ENCODE data around the gene OSBPL1A. TPM values are rescaled to one million over a fixed set of nuclear protein-coding genes. Genes with fewer than 3 reads are reported as not detected.

Gene OSBPL1A
- total and polyA plus RNA-seq, 2 donors from 2014 or later = 27.0 to 40.3 TPM

DNA sequence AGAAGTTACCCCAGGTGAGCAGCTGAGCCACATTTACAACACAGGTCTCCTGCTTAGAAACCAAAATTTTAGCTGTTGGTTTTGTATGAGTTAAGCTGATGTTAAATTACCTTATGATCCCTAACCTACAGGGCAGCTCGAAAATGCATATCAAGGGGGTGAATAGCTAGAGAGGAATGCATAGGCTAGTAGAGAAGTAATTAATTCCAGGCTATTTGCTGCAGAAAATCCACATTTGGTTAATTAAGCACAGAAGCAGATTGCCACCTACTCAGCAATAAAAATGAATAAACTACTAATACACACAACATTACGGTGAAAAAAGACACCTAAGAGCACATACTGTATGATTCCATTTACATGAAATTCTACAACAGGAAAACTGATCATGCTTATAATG is 91.4 kb downstream of the OSBPL1A start:
- intact Hi-C loops (cut with DNase I) = no loop called here
- H3K27ac ChIP-seq (ENCODE audit: low read depth in 2 of 2, low read length in 2 of 2) = no peak overlapping the region
- H3K4me3 ChIP-seq (ENCODE audit: low read length in 3 of 3) = no peak overlapping the region
- H3K9me3 ChIP-seq (ENCODE audit: control insufficient read depth in 2 of 3, insufficient read depth in 1 of 3, low read length in 3 of 3) = no peaks in the 10 kb centered on the region
- no peak for DNase-seq
- no peaks in the 10 kb centered on the region for H3K4me1 ChIP-seq (ENCODE audit: control insufficient read depth in 2 of 3, insufficient read depth in 2 of 3, low read depth in 1 of 3, low read length in 3 of 3)
- H3K9ac ChIP-seq (ENCODE audit: low read length in 3 of 3) = no peak overlapping the region
- H3K36me3 ChIP-seq (ENCODE audit: control insufficient read depth in 2 of 3, insufficient read depth in 3 of 3, low read length in 3 of 3) = no peaks in the 10 kb centered on the region
- TF ChIP-seq, protein P1, sequence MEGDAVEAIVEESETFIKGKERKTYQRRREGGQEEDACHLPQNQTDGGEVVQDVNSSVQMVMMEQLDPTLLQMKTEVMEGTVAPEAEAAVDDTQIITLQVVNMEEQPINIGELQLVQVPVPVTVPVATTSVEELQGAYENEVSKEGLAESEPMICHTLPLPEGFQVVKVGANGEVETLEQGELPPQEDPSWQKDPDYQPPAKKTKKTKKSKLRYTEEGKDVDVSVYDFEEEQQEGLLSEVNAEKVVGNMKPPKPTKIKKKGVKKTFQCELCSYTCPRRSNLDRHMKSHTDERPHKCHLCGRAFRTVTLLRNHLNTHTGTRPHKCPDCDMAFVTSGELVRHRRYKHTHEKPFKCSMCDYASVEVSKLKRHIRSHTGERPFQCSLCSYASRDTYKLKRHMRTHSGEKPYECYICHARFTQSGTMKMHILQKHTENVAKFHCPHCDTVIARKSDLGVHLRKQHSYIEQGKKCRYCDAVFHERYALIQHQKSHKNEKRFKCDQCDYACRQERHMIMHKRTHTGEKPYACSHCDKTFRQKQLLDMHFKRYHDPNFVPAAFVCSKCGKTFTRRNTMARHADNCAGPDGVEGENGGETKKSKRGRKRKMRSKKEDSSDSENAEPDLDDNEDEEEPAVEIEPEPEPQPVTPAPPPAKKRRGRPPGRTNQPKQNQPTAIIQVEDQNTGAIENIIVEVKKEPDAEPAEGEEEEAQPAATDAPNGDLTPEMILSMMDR (IDR thresholded peaks at IDR 0.05; ENCODE audit: borderline replicate concordance, extremely low read depth, insufficient read depth) = no peak
- FAIRE-seq = no peak
- H3K27me3 ChIP-seq (ENCODE audit: control insufficient read depth, insufficient read depth, low read length) = no peaks in the 10 kb centered on the region

DNA sequence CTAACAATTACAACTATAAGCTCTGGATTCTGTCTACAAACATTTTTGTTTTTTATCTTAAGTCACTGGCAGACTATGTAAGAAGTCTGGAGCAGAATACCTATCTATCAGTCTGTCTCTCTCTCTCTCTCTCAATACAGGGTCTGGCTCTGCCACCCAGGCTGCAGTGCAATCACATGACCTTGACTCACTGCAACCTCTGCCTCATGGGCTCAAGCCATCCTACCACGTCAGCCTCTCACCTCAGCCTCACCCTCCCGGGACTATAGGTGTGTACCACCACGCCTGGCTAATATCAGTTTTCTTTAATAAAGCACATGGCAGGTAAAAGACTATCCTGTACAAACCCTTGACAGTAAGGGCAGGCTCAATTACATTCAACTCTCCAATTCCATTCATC is 96.9 kb downstream of the OSBPL1A start:
- no peaks in the 10 kb centered on the region for H3K4me1 ChIP-seq (ENCODE audit: control insufficient read depth in 2 of 3, insufficient read depth in 2 of 3, low read depth in 1 of 3, low read length in 3 of 3)
- FAIRE-seq (no peak), DNase-seq (no peak)
- no peak overlapping the region for H3K4me3 ChIP-seq (ENCODE audit: low read length in 3 of 3)
- H3K9me3 ChIP-seq (ENCODE audit: control insufficient read depth in 2 of 3, insufficient read depth in 1 of 3, low read length in 3 of 3) = no peaks in the 10 kb centered on the region
- H3K27me3 ChIP-seq (ENCODE audit: control insufficient read depth, insufficient read depth, low read length) = no peaks in the 10 kb centered on the region
- TF ChIP-seq, protein P1 (IDR thresholded peaks at IDR 0.05; ENCODE audit: borderline replicate concordance, extremely low read depth, insufficient read depth) = no peak
- intact Hi-C loops (cut with DNase I) = no loop called here
- no peak overlapping the region for H3K9ac ChIP-seq (ENCODE audit: low read length in 3 of 3)
- H3K27ac ChIP-seq (ENCODE audit: low read depth in 2 of 2, low read length in 2 of 2) = no peak overlapping the region
- no peaks in the 10 kb centered on the region for H3K36me3 ChIP-seq (ENCODE audit: control insufficient read depth in 2 of 3, insufficient read depth in 3 of 3, low read length in 3 of 3)

DNA sequence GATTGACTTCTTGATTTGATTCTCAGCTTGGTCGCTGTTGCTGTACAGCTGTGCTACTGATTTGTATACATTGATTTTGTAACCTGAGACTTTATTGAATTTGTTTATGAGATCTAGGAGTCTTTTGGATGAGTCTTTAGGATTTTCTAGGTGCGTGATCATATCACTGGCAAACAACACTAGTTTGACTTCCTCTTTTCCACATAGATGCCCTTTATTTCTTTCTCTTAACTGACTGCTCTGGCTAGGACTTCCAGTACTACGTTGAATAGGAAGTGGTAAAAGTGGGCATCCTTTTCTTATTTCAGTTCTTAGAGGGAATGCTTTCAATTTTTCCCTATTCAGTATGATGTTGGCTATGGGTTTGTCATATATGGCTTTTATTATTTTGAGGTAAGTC is 101.3 kb downstream of the OSBPL1A start:
- intact Hi-C loops (cut with DNase I) = no loop called here
- H3K4me3 ChIP-seq (ENCODE audit: low read length in 3 of 3) = no peak overlapping the region
- no peaks in the 10 kb centered on the region for H3K27me3 ChIP-seq (ENCODE audit: control insufficient read depth, insufficient read depth, low read length)
- no peak overlapping the region for H3K27ac ChIP-seq (ENCODE audit: low read depth in 2 of 2, low read length in 2 of 2)
- TF ChIP-seq, protein P1 (IDR thresholded peaks at IDR 0.05; ENCODE audit: borderline replicate concordance, extremely low read depth, insufficient read depth) = no peak
- H3K9me3 ChIP-seq (ENCODE audit: control insufficient read depth in 2 of 3, insufficient read depth in 1 of 3, low read length in 3 of 3) = no peaks in the 10 kb centered on the region
- FAIRE-seq = no peak
- H3K9ac ChIP-seq (ENCODE audit: low read length in 3 of 3) = no peak overlapping the region
- no peaks in the 10 kb centered on the region for H3K4me1 ChIP-seq (ENCODE audit: control insufficient read depth in 2 of 3, insufficient read depth in 2 of 3, low read depth in 1 of 3, low read length in 3 of 3)
- no peak for DNase-seq
- no peaks in the 10 kb centered on the region for H3K36me3 ChIP-seq (ENCODE audit: control insufficient read depth in 2 of 3, insufficient read depth in 3 of 3, low read length in 3 of 3)

DNA sequence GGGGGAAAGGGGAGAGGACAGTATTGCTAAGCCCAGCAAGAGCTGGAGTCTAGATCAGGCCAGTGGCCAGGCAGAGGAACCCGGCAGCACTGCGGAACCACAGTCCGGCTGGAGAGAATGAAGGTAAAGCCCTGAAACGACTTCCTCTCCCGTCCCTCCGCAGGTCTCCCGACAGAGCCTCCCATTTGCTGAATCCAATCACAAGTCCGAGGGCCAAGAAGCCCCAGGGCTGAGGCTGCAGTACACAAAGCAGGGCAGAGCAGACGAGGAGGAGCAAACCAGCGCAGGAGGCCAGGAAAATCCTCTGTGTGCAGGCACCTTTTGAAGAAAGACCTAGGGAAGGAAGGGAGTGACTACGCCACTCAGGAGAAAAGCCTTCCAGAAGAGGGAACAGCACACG is 104.4 kb downstream of the OSBPL1A start:
- H3K36me3 ChIP-seq (ENCODE audit: control insufficient read depth in 2 of 3, insufficient read depth in 3 of 3, low read length in 3 of 3) = no peaks in the 10 kb centered on the region
- no peak overlapping the region for H3K9ac ChIP-seq (ENCODE audit: low read length in 3 of 3)
- FAIRE-seq (no peak), DNase-seq (no peak)
- intact Hi-C loops (cut with DNase I) = no loop called here
- no peak overlapping the region for H3K4me3 ChIP-seq (ENCODE audit: low read length in 3 of 3)
- no peaks in the 10 kb centered on the region for H3K4me1 ChIP-seq (ENCODE audit: control insufficient read depth in 2 of 3, insufficient read depth in 2 of 3, low read depth in 1 of 3, low read length in 3 of 3)
- H3K27ac ChIP-seq (ENCODE audit: low read depth in 2 of 2, low read length in 2 of 2) = no peak overlapping the region
- H3K9me3 ChIP-seq (ENCODE audit: control insufficient read depth in 2 of 3, insufficient read depth in 1 of 3, low read length in 3 of 3) = no peaks in the 10 kb centered on the region
- TF ChIP-seq, protein P1 (IDR thresholded peaks at IDR 0.05; ENCODE audit: borderline replicate concordance, extremely low read depth, insufficient read depth) = no peak
- H3K27me3 ChIP-seq (ENCODE audit: control insufficient read depth, insufficient read depth, low read length) = no peaks in the 10 kb centered on the region

All from kidney (tissue), 14 donors.